NCI-H2171 treated with DMSO at 0.1 percent for 48 hours (cell line): ENCODE results near the gene LRMDA.
"Not testable (repeated sequence)": the region's sequence is repeated elsewhere in the genome, so short reads cannot be mapped to it uniquely, and the experiment has no call there.

Experiments used
- DNase-seq: peaks from one replicate; lab custom pipeline; 2025; lab: John Stamatoyannopoulos, UW

Gene LRMDA

DNA sequence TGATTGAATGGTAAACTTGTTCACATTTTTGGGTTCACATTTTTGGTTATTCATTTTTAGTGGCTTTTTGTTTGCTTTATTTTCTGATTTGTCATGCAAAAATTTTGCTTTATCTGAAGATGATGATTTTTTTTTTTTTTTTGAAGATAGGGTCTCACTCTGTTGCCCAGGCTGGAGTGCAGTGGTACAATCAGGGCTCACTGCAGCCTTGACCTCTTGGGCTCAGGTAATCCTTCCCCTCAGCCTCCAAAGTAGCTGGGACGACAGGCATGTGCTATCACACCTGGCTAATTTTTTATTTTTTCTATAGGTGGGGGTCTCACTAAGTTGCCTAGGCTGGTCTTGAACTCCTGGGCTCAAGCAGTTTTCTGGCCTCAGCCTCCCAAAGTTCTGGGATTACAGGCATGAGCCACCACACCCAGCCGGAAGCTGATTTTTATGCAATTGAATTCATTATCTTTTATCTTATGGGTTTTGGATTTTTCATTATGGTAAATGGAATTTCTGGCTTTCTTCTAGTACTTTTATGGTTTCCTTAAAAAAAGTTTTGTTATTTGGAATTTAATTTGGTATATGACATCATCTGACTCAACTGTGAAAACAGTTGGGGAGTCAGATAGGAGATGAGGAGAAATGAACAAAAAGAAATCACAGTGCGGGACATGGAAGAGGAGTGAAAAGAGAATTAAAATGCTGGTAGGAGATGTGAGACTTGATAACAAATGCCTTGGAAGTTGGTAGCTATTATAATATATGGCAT, 158.7 kb downstream of the LRMDA start:
- no peak for DNase-seq

DNA sequence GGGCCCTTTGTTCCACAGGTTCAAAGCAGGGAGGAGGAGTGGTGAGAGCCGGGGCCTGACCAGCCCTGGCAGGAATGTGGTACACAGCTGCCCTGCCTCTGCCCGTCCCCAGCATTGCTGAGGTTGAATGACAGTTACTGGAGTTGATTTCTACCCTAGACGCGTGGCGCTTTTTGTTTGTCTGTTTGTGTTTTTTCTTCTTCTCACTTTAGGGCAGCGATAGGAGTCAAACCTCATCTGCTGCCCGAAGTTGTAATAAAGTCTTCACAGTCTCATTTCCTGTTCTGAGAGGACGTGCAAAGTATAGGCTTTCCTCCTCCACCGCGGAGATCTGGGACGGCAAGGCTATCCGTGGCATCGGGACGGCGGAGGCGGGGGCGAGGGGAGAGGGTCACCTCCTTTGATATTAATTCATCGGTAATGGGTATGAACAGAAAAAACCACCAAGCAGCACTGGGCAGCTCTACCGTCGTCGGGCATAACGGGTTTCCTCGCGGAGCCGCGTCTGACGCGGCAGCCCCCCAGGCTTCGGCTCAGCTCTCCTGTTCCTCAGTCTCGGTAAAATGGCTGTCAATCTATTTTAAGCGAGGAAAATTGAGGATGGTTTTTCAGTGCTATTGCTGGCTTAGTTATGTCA, 160.8 kb downstream of the LRMDA start:
- DNase-seq: no peak

DNA sequence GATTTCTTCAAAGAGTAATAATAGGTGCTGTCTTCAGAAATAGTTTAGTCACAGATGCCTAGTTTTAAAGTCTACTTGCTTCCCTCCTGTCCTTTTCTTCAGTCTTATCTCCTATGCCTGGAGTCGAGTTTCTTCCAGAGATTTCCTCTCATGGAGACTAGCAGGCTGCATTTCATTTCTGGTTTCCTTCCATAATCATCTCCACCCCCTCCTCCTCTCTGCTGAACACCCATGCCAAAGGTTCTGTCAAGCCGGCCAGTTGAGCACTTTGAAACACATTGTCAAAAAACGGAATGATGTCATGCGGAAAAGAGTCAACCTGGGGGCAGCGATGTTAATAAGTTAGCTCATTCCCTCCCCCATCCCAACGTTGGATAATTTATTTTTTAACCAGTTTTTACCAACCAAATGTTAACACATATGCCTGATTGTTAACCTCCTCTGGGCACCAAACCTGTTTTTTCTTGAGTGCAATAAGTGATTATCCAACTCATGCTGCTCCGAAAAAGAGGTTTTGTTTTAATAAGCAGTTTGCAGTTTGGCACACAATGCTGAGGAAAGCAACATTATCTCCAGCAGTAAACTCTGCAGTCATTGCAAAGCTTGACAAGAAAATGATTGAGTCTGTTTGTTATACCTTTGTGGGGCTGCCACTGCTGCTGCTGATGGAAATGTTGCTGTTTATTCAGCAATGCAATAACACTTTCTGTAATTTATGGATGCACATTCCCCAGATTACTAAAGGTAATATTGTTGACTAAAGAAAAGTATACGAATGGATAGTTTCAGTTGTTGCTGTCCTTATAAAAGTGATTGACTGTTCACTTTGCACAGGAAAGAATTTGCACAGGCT, 161.6 kb downstream of the LRMDA start:
- DNase-seq: no peak

DNA sequence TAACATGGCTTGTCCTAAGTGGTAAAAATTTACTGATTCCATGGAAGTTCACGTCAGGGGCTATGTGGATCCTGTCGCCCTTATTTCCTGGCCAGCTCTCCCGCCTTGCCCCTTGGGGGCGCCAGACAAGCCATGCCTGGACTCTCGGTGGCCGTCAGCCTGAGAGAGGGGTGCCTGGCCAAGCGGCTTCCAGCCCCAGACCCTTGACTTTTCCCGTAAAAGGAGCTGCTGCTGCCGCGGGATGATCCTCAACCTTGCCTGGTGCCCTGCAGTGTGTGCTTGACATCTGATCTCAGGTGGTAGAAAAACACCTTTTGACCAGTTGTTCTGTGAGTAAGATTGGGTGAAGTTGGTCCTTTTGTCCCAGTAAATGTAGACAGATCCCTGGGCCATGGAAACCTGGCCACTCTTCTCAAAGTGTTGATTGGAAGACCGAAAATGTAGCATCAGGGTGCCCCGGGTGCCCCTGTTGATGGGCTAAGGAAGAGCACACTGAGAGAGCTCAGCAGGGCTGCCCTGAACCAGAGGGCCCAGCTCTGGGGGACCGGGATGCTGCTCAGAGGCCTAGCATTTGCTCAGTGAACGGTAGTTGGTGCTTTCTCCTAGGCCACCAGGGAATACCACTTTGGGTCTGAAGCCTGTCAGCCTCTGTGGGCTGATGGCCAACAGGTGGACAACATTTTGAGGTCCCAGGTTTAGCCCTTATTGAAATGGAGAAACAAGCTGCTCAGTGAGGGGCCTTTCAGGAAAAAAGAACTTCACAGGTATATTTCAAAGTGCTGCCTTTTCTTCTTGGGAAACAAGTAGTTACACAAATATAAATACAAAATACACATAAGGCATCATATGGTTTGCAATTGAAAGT, 162.5 kb downstream of the LRMDA start:
- DNase-seq: no peak

DNA sequence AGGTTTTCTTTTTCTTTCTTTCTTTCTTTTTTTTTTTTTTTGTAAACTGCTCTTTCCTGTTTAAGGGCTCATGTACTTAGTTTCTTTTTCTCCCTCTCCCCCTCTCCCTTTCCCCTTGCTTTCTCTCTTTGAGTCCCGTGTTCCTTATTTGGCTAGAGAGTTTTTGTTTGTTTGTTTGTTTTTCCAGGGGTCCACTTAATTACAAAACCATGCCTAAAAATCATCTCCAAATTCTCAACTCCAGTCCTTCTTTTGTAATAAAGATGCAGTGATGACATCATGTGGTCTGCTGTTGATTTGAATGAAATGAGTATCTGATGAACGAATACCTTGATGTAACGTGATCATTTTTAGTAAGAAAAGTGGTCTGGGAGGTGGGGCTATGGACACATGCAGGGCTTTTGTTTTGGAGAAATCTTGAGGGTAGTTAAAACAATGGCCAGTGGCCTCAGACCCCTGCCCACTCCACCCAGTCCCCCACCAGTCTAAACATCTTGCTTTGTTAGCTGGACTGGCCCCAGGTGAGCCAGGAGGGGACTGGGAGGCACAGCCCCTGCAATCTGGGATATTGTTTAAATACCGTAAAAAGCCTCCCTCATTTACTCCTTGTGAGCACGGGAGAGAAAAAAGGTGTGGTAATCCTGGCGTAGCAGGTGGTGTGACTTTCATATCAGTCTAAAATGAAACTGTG, 165.7 kb downstream of the LRMDA start:
- peak; percentile 63 for DNase-seq

DNA sequence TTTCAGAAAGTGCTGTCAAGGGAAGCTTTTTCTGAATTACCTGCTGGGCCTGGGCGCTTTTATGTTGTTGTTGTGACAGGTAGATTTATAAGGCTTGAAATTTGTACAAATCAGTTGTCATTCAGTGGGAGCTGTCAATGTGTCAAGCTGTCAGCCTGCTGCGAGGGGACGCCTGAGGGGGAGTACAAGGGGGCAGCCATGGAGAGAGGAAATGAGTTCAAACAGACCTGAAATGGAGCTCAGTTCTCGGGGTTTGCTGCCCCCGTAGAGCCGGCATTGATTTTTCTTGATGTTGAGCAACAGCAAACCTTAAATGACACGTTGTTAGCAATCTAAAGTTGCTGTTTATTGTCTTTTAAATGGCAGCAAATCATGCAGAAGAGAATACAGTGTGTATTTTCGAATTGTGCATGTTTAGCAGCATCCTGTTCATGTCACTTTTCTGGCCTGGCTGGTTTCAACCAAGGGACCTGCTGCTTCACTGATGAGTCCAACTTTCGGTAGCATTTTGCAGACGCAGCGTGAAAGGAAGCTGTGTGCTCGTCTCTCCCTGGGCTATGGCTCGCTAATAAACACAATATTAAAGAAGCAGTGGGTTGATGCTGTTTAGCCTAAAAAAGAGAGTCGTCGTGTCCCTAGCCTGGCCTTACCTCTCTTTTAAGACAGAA, 166.5 kb downstream of the LRMDA start:
- peak; percentile 52 for DNase-seq

DNA sequence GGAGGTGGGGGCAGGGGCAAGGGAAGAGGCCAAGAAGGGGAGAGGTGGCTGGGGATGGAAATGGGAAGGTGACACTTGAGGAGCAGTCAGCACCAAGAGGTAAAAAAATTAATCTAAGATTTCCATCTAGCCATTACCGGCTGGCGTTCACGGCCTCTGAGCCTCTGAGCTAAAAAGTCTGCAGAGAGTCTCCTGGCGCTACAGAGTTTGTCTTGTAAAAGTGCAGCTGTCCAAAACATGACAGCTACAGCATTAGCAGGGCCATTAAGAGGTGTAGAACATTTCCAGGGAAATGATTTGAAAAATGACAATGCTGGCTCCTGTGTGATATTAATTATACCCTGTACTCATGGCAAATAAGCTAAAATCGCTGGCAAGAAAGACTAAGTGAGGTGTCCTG, 167.6 kb downstream of the LRMDA start:
- DNase-seq: no peak

DNA sequence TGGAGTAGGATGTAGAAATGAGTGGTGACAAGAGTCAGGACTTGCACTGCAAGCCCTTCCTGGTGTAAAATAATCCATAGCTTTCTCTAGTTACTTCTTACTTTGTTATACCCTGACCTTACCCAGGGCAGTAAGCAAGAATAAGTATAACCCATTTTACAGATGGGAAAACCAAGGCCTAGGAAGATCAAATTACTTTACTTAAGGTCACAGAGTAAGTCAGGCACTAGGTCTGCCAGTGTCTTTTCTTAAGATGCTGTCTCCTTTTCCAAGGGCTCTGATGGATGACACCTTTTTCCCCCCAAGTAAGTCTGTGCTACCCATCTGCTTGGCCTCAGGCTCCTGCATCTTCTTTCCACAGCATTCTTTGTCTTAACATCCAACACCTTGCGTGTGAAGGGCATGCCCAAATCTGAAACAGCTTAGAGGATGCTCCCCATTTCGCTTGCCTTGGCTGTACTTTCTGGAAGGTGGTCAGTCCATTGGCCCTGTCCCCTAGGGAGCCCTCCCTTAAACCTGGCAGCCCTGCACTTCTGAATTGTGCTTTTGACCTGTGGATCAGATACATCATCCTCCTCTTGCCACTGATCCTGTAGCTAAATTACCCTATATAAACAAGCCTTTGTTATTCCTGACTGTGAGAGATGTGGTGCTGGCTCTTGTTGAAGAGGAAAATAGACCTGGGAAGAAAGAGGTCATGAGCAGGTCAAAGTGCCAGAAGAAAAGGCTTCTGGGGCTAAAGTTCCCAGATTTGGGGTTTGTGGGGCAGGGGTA, 168.6 kb downstream of the LRMDA start:
- DNase-seq: no peak

DNA sequence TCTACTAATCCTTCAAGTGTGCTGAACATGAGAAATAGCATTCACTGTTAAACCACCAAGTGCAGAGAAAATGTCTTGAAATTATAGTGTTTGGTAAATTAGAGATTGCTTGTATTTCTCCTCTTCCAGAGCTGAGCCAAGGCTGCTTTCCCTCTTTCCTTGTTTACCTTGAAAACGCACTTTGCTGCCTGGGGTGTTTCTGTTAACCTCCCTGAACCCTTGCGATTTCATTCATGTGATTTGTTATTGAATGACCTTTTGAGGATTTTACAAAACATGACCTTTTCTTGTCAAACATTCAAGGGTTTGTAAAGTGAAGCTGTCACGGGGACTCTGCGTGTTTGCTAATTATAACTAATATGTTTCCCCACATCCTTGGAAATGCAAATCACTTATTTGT, 169.4 kb downstream of the LRMDA start:
- no peak for DNase-seq

DNA sequence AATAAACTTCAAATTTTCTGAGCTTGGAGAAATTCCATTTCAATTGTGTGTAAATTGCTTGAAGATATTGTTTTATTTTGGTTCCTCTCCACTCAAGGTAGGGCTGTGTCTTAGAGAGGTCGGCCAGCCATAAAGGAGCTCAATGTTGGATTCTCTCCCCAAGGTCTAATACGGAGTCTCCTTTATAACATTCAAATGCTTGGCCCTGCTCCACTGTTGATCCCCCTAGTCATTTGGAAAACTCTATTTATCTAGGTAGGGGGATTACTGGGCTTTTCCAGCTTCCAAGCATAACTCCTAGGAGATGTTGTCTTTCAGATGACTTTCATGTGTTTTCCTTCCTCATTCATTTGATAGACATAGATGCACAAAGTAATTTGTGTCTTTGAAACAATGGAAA, 170.9 kb downstream of the LRMDA start:
- DNase-seq: no peak

DNA sequence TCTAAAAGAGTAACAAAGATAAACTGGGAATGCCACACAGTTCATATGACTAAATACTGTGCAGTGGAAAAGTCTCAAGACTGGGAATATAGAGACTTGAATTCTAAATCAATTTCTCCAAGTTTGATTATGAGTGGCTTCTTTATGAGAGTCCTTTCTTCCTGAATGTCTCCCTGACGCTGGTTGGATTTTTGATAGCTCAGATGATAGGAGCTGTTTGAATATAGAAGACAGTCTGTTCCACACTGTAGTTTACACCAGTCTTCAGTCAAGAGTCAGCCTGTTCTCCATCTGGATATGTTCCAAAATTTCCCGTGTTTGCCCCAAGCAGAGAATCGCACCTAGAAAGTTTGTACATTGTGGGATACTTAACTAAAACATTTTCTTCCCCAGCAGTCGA, 173.7 kb downstream of the LRMDA start:
- DNase-seq: no peak

DNA sequence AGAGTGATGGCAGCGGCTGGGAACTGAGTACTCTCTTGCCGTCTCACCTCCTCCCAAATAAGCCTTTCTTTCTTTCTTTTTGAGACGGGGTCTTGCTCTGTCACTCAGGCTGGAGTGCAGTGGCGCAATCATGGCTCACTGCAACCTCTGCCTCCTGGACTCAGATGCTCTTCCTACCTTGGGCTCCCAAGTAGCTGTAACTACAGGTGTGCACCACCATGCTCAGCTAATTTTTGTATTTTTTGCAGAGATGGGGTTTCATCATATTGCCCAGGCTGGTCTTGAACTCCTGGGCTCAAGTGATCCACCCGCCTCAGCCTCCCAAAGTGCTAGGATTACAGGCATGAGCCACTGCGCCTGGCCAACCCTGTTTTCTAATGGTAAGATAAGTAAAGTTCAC, 174.4 kb downstream of the LRMDA start:
- not testable (repeated sequence) for DNase-seq

DNA sequence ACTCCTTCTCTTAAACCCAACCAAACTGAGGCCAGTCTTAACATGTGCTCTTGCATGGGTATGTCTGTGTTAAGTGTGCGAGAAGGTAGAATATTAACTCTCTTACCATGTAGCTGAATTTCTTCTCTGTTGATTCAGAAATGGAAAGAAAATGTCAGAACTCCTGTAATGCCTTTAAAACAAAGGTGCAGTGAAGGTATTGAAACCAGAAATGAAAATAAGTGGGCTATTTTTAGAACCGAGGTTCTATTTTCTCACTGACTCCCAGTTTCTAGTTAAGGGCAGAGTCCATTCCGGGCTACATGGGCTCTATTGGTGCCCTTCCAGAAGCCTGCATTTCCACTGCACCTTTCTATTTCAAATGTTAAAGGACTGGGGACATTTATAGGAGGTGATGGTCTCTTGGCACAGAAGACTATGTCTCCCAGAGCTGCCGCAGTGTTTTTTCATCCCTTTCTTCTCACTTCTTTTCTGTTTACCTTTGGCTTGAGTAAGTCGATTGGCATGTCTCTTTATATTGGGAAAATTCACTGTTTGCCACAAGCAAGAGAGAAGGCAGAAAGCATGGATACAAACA, 174.9 kb downstream of the LRMDA start:
- no peak for DNase-seq

DNA sequence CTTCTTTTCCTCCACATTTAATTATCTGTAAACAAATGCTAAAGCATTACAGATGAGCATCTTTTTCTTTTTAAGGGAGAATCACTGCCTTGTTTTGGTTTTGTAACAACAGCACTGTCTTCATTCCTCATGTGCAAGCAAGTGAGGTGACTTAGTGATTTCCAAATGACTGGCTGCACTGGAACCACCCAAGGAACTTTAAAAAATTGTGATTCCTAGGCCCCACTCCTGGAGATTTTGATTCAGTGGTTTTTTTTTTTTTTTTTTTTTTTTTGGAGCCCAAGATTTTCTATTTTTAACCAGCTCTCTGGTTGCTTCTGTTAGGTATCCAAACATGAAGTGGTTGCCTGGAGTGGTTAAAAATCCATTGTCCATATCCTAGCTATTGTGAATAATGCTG, 176.2 kb downstream of the LRMDA start:
- DNase-seq: no peak

DNA sequence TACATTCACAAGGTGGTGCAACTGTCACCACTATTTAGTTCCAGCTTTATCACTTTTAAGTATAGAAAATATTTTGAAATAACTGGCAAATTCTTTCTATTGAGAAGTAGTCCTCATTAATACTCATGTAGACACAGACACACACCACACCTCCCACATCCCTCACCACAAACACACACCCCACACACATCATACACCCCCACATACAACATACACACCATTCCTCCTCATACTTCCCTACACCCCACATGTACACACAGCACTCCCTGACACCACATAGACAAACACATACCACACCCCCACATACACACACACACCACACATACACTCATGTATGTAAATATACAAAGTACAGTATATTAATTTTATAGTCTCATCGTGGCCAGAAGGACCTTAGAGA, 178.8 kb downstream of the LRMDA start:
- no peak for DNase-seq

DNA sequence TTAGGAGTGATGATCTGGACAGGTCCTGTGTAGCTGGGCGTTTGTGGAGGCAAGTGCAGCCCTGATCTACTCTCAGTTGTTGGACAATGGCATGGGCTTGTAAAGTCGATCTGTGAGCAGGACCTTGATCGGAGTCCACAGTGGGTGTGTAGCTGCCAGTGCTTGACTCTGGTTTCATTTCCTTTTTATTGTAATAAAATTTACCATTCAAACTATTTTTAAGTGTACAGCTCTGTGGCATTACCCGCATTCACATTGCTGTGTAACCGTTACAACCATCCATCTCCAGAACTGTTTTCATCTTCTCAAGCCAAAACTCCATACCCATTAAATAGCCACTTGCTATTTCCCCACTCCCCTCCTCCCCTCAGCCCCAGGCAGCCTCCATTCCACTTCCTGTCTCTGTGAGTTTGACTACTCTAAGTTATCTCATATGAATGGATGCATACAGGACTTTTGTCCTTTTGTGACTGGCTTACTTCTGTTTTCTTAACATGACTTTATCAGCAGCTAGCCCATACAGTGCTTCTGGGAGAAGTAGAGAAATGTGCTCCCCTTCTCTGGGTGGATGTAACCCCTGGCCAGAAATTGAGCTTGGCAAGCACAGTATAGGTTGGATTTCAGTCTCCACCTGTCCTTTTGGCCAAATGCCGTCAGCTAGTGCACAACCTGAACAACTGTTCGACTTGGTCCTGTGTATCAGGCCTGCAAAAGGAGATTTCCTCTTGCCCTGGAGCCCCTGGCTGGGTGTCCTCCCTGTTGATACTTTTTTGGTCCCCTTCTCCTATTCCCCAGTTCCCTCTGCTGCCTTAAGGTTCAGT, 180.0 kb downstream of the LRMDA start:
- DNase-seq: no peak

DNA sequence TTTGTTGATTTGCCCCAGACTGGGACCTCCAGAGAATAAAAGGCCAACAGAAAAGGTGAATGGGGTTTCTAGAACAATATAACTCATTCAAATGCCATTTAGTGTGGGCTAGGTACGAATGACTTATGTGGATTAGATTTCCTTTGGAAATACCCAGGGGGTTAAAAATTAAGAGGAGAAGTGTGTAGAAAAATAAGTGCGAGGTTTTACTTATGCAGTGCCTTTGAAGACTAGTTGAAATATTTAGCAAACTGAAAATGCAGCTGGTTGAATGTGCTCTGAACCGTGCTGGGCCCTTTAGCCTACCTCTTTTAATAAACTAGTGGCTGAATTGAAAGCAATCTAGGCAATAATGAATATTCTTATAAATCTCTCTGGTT, 180.6 kb downstream of the LRMDA start:
- no peak for DNase-seq

DNA sequence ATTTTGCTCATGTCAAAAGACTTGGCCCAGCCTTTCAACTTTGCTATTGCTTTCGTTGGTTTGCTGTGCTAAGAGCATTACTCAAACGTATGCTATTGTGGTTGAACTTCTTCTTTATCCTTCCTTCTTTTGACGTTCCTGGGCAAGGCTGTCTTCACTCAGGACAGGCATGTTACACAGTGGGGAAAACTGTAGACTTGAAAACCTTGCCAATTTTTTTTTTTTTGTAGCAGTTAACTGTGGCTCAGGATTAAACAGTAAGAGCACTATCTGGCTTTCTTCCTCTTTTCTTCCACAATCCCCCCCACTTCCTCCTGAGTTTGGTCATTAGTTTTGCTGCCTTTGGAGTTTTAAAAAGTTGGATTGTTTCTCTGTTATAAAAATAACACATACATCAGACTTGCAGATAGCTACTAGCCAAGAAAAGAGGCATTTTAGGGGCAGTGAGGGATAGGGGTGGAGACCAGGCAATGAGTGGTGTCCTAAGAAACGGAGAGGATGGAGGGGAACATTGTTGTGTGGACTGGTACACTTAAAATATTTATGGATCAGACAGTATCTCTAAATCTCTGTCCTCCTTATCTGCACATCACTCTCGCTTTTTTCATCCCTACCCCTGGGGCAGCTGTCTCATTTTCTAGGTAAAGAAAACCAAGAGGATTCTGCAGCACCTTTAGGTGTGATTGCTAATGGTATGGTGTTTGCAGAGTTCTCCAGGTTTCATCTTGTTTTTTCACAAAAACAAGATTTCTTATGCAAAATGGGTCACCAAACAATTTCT, 181.7 kb downstream of the LRMDA start:
- peak; percentile 27 for DNase-seq
